Measurements from ENCODE around the gene NPR3. TPM values are rescaled to one million over a fixed set of nuclear protein-coding genes. Genes with fewer than 3 reads are reported as not detected.

Gene NPR3
- total and polyA plus RNA-seq, 7 donors = 0.23 to 17.6 (median 5.0) TPM

GRCh38 chr5:32692036-32692746 lies 18.9 kb upstream of the NPR3 start:
- TF ChIP-seq CTCF (IDR thresholded peaks at IDR 0.05) (no peak), POLR2AphosphoS5 (IDR thresholded peaks at IDR 0.05) (no peak), POLR2A (IDR thresholded peaks at IDR 0.05) (no peak), EP300 (IDR thresholded peaks at IDR 0.05) (no peak)
- H3K4me1 ChIP-seq = peaks cover 0 to 40% (median 15%) of the 10 kb centered on the region in 4 donors
- intact Hi-C loops (cut with DNase I) = no loop called here
- H3K36me3 ChIP-seq = no peaks in the 10 kb centered on the region
- H3K27ac ChIP-seq = peak overlapping the region in 3 of 4 donors; percentile 11 to 68 (median 52)
- no peaks in the 10 kb centered on the region for H3K9me3 ChIP-seq
- H3K27me3 ChIP-seq = no peaks in the 10 kb centered on the region
- H3K4me3 ChIP-seq = no peak overlapping the region
- WGBS, 2 donors = 43 to 55% methylated on average over 3 of the region's 3 CpGs
- no peak for DNase-seq

- TF ChIP-seq POLR2AphosphoS5 (IDR thresholded peaks at IDR 0.05) = no peak
- TF ChIP-seq POLR2A (IDR thresholded peaks at IDR 0.05) = no peak
- no peak for TF ChIP-seq EP300 (IDR thresholded peaks at IDR 0.05)
- no peak for TF ChIP-seq CTCF (IDR thresholded peaks at IDR 0.05)
- intact Hi-C loops (cut with DNase I) = no loop called here
- H3K27ac ChIP-seq = no peak overlapping the region
Observed at GRCh38 chr5:32703957-32704356, 7.2 kb upstream of the NPR3 start.

GRCh38 chr5:32707418-32707997 lies 3.6 kb upstream of the NPR3 start:
- Histone ChIP-seq H3K27me3 (peaks cover 4 to 9% (median 6%) of the 10 kb centered on the region in 3 donors), H3K4me3 (no peak overlapping the region), H3K4me1 (peaks cover 0 to 23% (median 15%) of the 10 kb centered on the region in 4 donors), H3K27ac (no peak overlapping the region), H3K36me3 (no peaks in the 10 kb centered on the region), H3K9me3 (no peaks in the 10 kb centered on the region)
- TF ChIP-seq CTCF (IDR thresholded peaks at IDR 0.05) (peak in 3 of 4 experiments; percentile 7 to 38 (median 38)), POLR2A (IDR thresholded peaks at IDR 0.05) (no peak), POLR2AphosphoS5 (IDR thresholded peaks at IDR 0.05) (no peak), EP300 (IDR thresholded peaks at IDR 0.05) (no peak)
- intact Hi-C loops (cut with DNase I) = no loop called here
- 26% methylated on average over 2 of the region's 2 CpGs for WGBS, 2 donors
- DNase-seq = no peak

More at GRCh38 chr5:32703957-32704356, 7.2 kb upstream of the NPR3 start:
- no peak for DNase-seq
- Histone ChIP-seq H3K4me1 (no peaks in the 10 kb centered on the region), H3K9me3 (no peaks in the 10 kb centered on the region), H3K36me3 (no peaks in the 10 kb centered on the region), H3K27me3 (no peaks in the 10 kb centered on the region), H3K4me3 (no peak overlapping the region)

- intact Hi-C loops (cut with DNase I) = loop anchor here (1.0 to 2.0 kb wide), 2 partner anchors 472 to 714 kb away; no protein-coding TSS in a partner anchor
- H3K27me3 ChIP-seq = peaks cover 5 to 24% (median 10%) of the 10 kb centered on the region in 3 donors
Observed at GRCh38 chr5:32708949-32709348, 2.2 kb upstream of the NPR3 start.

More at GRCh38 chr5:32708949-32709348, 2.2 kb upstream of the NPR3 start:
- Histone ChIP-seq H3K9me3 (no peaks in the 10 kb centered on the region), H3K27ac (peak overlapping the region in 2 of 4 donors; percentile 81 to 82), H3K36me3 (no peaks in the 10 kb centered on the region), H3K4me1 (peaks cover 0 to 37% (median 25%) of the 10 kb centered on the region in 4 donors), H3K4me3 (no peak overlapping the region)
- 45 to 76% methylated on average over 16 of the region's 16 CpGs for WGBS, 2 donors
- peak; percentile 56 for DNase-seq
- TF ChIP-seq POLR2AphosphoS5 (IDR thresholded peaks at IDR 0.05) = no peak

All from sigmoid colon (tissue), 7 donors.